HG02642 (cell line): ENCODE data around the gene SOBP.
"Not testable (repeated sequence)": the region's sequence is repeated elsewhere in the genome, so short reads cannot be mapped to it uniquely, and the experiment has no call there.

Experiments
- ATAC-seq: cut with Tn5 transposase; IDR thresholded peaks from one replicate; pipeline ENCODE4 v1.9.1; 2021; ENCODE audit warnings: mild to moderate bottlenecking; ENCODE audit not compliant: unreplicated experiment, poor library complexity

Gene SOBP

GRCh38 chr6:107546691-107547450, 57.0 kb downstream of the SOBP start:
- ATAC-seq, result no peak

GRCh38 chr6:107547451-107547840, 57.5 kb downstream of the SOBP start:
- ATAC-seq, result no peak

- ATAC-seq, result no peak
These were observed 60.4 kb downstream of the SOBP start for GRCh38 chr6:107550241-107550840.

GRCh38 chr6:107550906-107551305, 61.0 kb downstream of the SOBP start:
- ATAC-seq, result no peak

- ATAC-seq, result not testable (repeated sequence)
These were observed 63.2 kb downstream of the SOBP start for GRCh38 chr6:107553121-107553520.

- ATAC-seq, result no peak
These were observed 64.4 kb downstream of the SOBP start for GRCh38 chr6:107554326-107554725.

GRCh38 chr6:107554918-107555317, 65.0 kb downstream of the SOBP start:
- no peak for ATAC-seq

GRCh38 chr6:107555449-107555848, 65.5 kb downstream of the SOBP start:
- ATAC-seq, result no peak

- ATAC-seq, result no peak
These were observed 66.2 kb downstream of the SOBP start for GRCh38 chr6:107556082-107556481.

GRCh38 chr6:107557698-107558097, 67.8 kb downstream of the SOBP start:
- no peak for ATAC-seq

- no peak for ATAC-seq
These were observed 70.7 kb downstream of the SOBP start for GRCh38 chr6:107560657-107561056.

GRCh38 chr6:107561306-107561705, 71.4 kb downstream of the SOBP start:
- ATAC-seq, result no peak

- no peak for ATAC-seq
These were observed 74.0 kb downstream of the SOBP start for GRCh38 chr6:107563694-107564588.

GRCh38 chr6:107564589-107564951, 74.7 kb downstream of the SOBP start:
- no peak for ATAC-seq

GRCh38 chr6:107565165-107565723, 75.3 kb downstream of the SOBP start:
- ATAC-seq, result no peak

- no peak for ATAC-seq
These were observed 77.7 kb downstream of the SOBP start for GRCh38 chr6:107567643-107568042.

- no peak for ATAC-seq
These were observed 79.6 kb downstream of the SOBP start for GRCh38 chr6:107569473-107569872.

GRCh38 chr6:107571354-107571753, 81.4 kb downstream of the SOBP start:
- ATAC-seq, result no peak

- no peak for ATAC-seq
These were observed 83.0 kb downstream of the SOBP start for GRCh38 chr6:107572886-107573285.

GRCh38 chr6:107574856-107575255, 84.9 kb downstream of the SOBP start:
- no peak for ATAC-seq

GRCh38 chr6:107576852-107577251, 86.9 kb downstream of the SOBP start:
- ATAC-seq, result no peak
